Keratinocyte (primary cell): ENCODE results near the gene PDK2. TPM values are rescaled to one million over a fixed set of nuclear protein-coding genes. Genes with fewer than 3 reads are reported as not detected.

Experiments
- DNase-seq: peaks from one replicate; pipeline ENCODE4 v3.0.0-alpha.2; 2011; ENCODE audit warnings: low read depth, missing footprints, low spot score
- FAIRE-seq: peaks from 2 replicates; lab custom pipeline; 2011; peaks lifted over from hg19 to GRCh38; lab: Jason Lieb, UNC
- H2AFZ ChIP-seq: 2 replicates; pipeline ENCODE4 v1.6.0; 2012; ENCODE audit warnings: low read length, control low read depth, inconsistent platforms; ENCODE audit not compliant: control insufficient read depth
- H3K27ac ChIP-seq: 2 replicates; pipeline ENCODE4 v1.5.1; 2011; ENCODE audit warnings: low read length; ENCODE audit not compliant: control insufficient read depth, insufficient read depth
- H3K27me3 ChIP-seq: 3 replicates; pipeline ENCODE4 v1.6.0; 2011; ENCODE audit warnings: low read length; ENCODE audit not compliant: control insufficient read depth, insufficient read depth; ENCODE audit errors: extremely low read depth
- H3K36me3 ChIP-seq, 2 experiments: 2 replicates in 1 of 2; 3 replicates in 1 of 2; pipeline ENCODE4 v1.5.1; 2011; ENCODE audit warnings: low read length in 2 of 2, mild to moderate bottlenecking in 1 of 2; ENCODE audit not compliant: control insufficient read depth in 2 of 2, insufficient read depth in 2 of 2; ENCODE audit errors: extremely low read depth in 1 of 2
- H3K4me1 ChIP-seq: 3 replicates; pipeline ENCODE4 v1.5.1; 2011; ENCODE audit warnings: low read length; ENCODE audit not compliant: control insufficient read depth, insufficient read depth; ENCODE audit errors: extremely low read depth
- H3K4me2 ChIP-seq: 3 replicates; pipeline ENCODE4 v1.6.0; 2011; ENCODE audit warnings: low read depth, low read length; ENCODE audit not compliant: control insufficient read depth, insufficient read depth; ENCODE audit errors: extremely low read depth
- H3K4me3 ChIP-seq, 3 experiments: fragments of 200-600 bp in 1 of 3; sonication (generic) in 1 of 3; 2 replicates in 2 of 3; 3 replicates in 1 of 3; pipeline ENCODE4 v1.5.1; 2011 to 2016; ENCODE audit warnings: low read length in 3 of 3, mild to moderate bottlenecking in 3 of 3, control low read depth in 2 of 3, inconsistent platforms in 1 of 3, low read depth in 1 of 3, mixed read lengths in 1 of 3, mixed run types in 1 of 3, moderate library complexity in 1 of 3; ENCODE audit not compliant: control insufficient read depth in 2 of 3, insufficient read depth in 2 of 3; ENCODE audit errors: extremely low read depth in 1 of 3
- H3K79me2 ChIP-seq: 2 replicates; pipeline ENCODE4 v1.6.0; 2012; ENCODE audit warnings: low read length; ENCODE audit not compliant: control insufficient read depth, insufficient read depth
- H3K9ac ChIP-seq: 3 replicates; pipeline ENCODE4 v1.6.0; 2011; ENCODE audit warnings: low read length; ENCODE audit not compliant: control insufficient read depth, insufficient read depth; ENCODE audit errors: extremely low read depth
- H3K9me1 ChIP-seq: 3 replicates; pipeline ENCODE4 v1.6.0; 2011; ENCODE audit warnings: low read length; ENCODE audit not compliant: control insufficient read depth, insufficient read depth; ENCODE audit errors: extremely low read depth
- H3K9me3 ChIP-seq: 2 replicates; pipeline ENCODE4 v1.5.1; 2012; ENCODE audit warnings: low read depth, low read length; ENCODE audit not compliant: control insufficient read depth
- H4K20me1 ChIP-seq: 3 replicates; pipeline ENCODE4 v1.6.0; 2011; ENCODE audit warnings: low read length; ENCODE audit not compliant: control insufficient read depth, insufficient read depth; ENCODE audit errors: extremely low read depth
- CTCF ChIP-seq, 3 experiments: IDR thresholded peaks in 1 of 3; conservative IDR thresholded peaks in 1 of 3; optimal IDR thresholded peaks in 1 of 3; 2 replicates in 2 of 3; 3 replicates in 1 of 3; pipeline versions ENCODE3 to v1.5.1; 2011; ENCODE audit warnings: low read length in 3 of 3, mild to moderate bottlenecking in 3 of 3, moderate library complexity in 2 of 3, control low read depth in 1 of 3, inconsistent platforms in 1 of 3; ENCODE audit not compliant: insufficient read depth in 2 of 3; ENCODE audit errors: extremely low read depth in 1 of 3
- EZH2 ChIP-seq: IDR thresholded peaks from one replicate; pipeline ENCODE4 v1.6.1; 2012; ENCODE audit warnings: inconsistent platforms, mild to moderate bottlenecking, low read length, moderate library complexity
- dilution Hi-C: fragments of 300-500 bp; cut with MboI; formaldehyde crosslinking; loops from one replicate; pipeline ENCODE4 v1.7.0; 2020; ENCODE audit warnings: low sequenced_read_pairs; ENCODE audit not compliant: extremely low pct_ligation_motif_present
- polyA plus RNA-seq, 5 experiments: library from polyadenylated mRNA; depleted of rRNA in 3 of 5; stranded (reverse) in 3 of 5; stranded (forward) in 1 of 5; unstranded in 1 of 5; fragments of >200 nt; gene quantifications; 1 replicate in 1 of 5; 2 replicates in 3 of 5; 3 replicates in 1 of 5; pipeline versions ENCODE4 v1.2.1 to v1.2.3, GENCODE V29; 2011 to 2012; ENCODE audit warnings: missing spikeins in 2 of 5, low read depth in 1 of 5, low replicate concordance in 1 of 5

PDK2 gene
- polyA plus RNA-seq, 1 donor (not counting 4 experiments of a cell fraction or from before 2014, with no cell fraction given): 7.5 TPM

GRCh38 chr17:50103941-50104340 lies 8.8 kb downstream of the PDK2 start:
- Histone ChIP-seq H3K27me3 (no peaks in the 10 kb centered on the region), H3K27ac (no peak overlapping the region), H3K4me3 (no peak overlapping the region), H3K4me1 (peaks cover 39% of the 10 kb centered on the region), H3K36me3 (peaks cover 0 to 2% of the 10 kb centered on the region in 2 experiments), H3K4me2 (no peak overlapping the region), H3K9me3 (no peaks in the 10 kb centered on the region), H4K20me1 (no peaks in the 10 kb centered on the region), H3K9me1 (no peaks in the 10 kb centered on the region), H3K9ac (no peak overlapping the region), H2AFZ (no peak overlapping the region), H3K79me2 (no peaks in the 10 kb centered on the region)
- DNase-seq (no peak), FAIRE-seq (no peak)
- TF ChIP-seq CTCF (optimal IDR thresholded peaks at IDR 0.05 in 1 of 3, IDR thresholded peaks at IDR 0.05 in 1 of 3, conservative IDR thresholded peaks at IDR 0.05 in 1 of 3; ENCODE audit: extremely low read depth in 1 of 3, insufficient read depth in 2 of 3, low read length in 3 of 3): no peak
- no peak for TF ChIP-seq EZH2
- dilution Hi-C loops: no loop called here

GRCh38 chr17:50105811-50106210 lies 10.7 kb downstream of the PDK2 start:
- Histone ChIP-seq H3K9ac (no peak overlapping the region), H3K27ac (no peak overlapping the region), H3K79me2 (no peaks in the 10 kb centered on the region), H2AFZ (no peak overlapping the region), H3K27me3 (no peaks in the 10 kb centered on the region), H3K9me1 (no peaks in the 10 kb centered on the region), H3K36me3 (peaks cover 0 to 2% of the 10 kb centered on the region in 2 experiments), H3K4me1 (peaks cover 33% of the 10 kb centered on the region), H3K9me3 (no peaks in the 10 kb centered on the region), H4K20me1 (no peaks in the 10 kb centered on the region), H3K4me3 (no peak overlapping the region), H3K4me2 (no peak overlapping the region)
- dilution Hi-C loops: no loop called here
- no peak for DNase-seq
- FAIRE-seq: no peak
- TF ChIP-seq CTCF (optimal IDR thresholded peaks at IDR 0.05 in 1 of 3, IDR thresholded peaks at IDR 0.05 in 1 of 3, conservative IDR thresholded peaks at IDR 0.05 in 1 of 3; ENCODE audit: extremely low read depth in 1 of 3, insufficient read depth in 2 of 3, low read length in 3 of 3) (no peak), EZH2 (no peak)
